PC-3 (cell line): ENCODE data around the gene TBC1D16. TPM values are rescaled to one million over a fixed set of nuclear protein-coding genes. Genes with fewer than 3 reads are reported as not detected.

Experiments used
- ATAC-seq: fragments of 200-7000 bp; cut with Tn5 transposase; 2 replicates; pipeline ENCODE4 v1.9.1; 2020; ENCODE audit warnings: mild to moderate bottlenecking, moderate library complexity
- BruUV-seq: library from RNA; stranded (reverse); fragments of 400-500 nt; replicated peaks from 2 replicates; lab custom pipeline; 2021; lab: Mats Ljungman, UMichigan
- CTCF ChIA-PET: fragments of 300-600 bp; sonication (Branson Sonifier 250); formaldehyde crosslinking; loops from one replicate; lab custom pipeline; 2022; ENCODE audit warnings: antibody characterized with exemption; lab: Charles Lee
- POLR2A ChIA-PET: fragments of 300-600 bp; sonication (Branson Sonifier 250); formaldehyde crosslinking; loops from one replicate; lab custom pipeline; 2022; ENCODE audit warnings: antibody characterized with exemption; ENCODE audit not compliant: unreplicated experiment; lab: Charles Lee
- DNase-seq: peaks from one replicate; pipeline ENCODE4 v3.0.0-alpha.2; 2015
- H2AFZ ChIP-seq: fragments of 300-600 bp; sonication (generic); 2 replicates; pipeline ENCODE4 v1.6.0; 2016; ENCODE audit warnings: antibody characterized with exemption, low read length
- H3F3A ChIP-seq: fragments of 300-600 bp; sonication (generic); one replicate; pipeline ENCODE4 v1.6.0; 2017; ENCODE audit warnings: antibody characterized with exemption, low read length, control low read depth, mild to moderate bottlenecking; ENCODE audit not compliant: unreplicated experiment
- H3K27ac ChIP-seq: fragments of 300-600 bp; sonication (generic); 2 replicates; pipeline ENCODE4 v1.5.1; 2016; ENCODE audit warnings: mild to moderate bottlenecking, low read length
- H3K27me3 ChIP-seq: fragments of 300-600 bp; sonication (generic); 2 replicates; pipeline ENCODE4 v1.6.1; 2016; ENCODE audit warnings: low read length, mixed read lengths
- H3K36me3 ChIP-seq: fragments of 300-600 bp; sonication (generic); 2 replicates; pipeline ENCODE4 v1.6.1; 2016; ENCODE audit warnings: low read depth, mixed run types, low read length, mixed read lengths
- H3K4me1 ChIP-seq: fragments of 300-600 bp; sonication (generic); 2 replicates; pipeline ENCODE4 v1.5.1; 2016; ENCODE audit warnings: low read length; ENCODE audit not compliant: insufficient read depth
- H3K4me2 ChIP-seq: fragments of 300-600 bp; sonication (generic); 2 replicates; pipeline ENCODE4 v1.6.0; 2016; ENCODE audit warnings: low read length
- H3K4me3 ChIP-seq: fragments of 300-600 bp; sonication (generic); 2 replicates; pipeline ENCODE4 v1.5.1; 2016; ENCODE audit warnings: mild to moderate bottlenecking, low read length, mixed read lengths
- H3K79me2 ChIP-seq: fragments of 300-600 bp; sonication (generic); 2 replicates; pipeline ENCODE4 v1.6.1; 2017; ENCODE audit warnings: low read length, mixed read lengths
- H3K9ac ChIP-seq: fragments of 300-600 bp; sonication (generic); 2 replicates; pipeline ENCODE4 v1.6.0; 2016; ENCODE audit warnings: mild to moderate bottlenecking, low read length
- H3K9me2 ChIP-seq: fragments of 300-600 bp; sonication (generic); replicated peaks from 2 replicates; pipeline ENCODE4 v1.6.1; 2016; ENCODE audit warnings: mixed run types, low read length, mixed read lengths
- H3K9me3 ChIP-seq: fragments of 300-600 bp; sonication (generic); 2 replicates; pipeline ENCODE4 v1.6.1; 2016; ENCODE audit warnings: low read length, mixed read lengths
- H4K20me1 ChIP-seq: fragments of 300-600 bp; sonication (generic); 2 replicates; pipeline ENCODE4 v1.6.1; 2016; ENCODE audit warnings: low read length, mixed read lengths
- EZH2 ChIP-seq: fragments of 300-600 bp; sonication (generic); IDR thresholded peaks from one replicate; pipeline ENCODE4 v1.6.1; 2017; ENCODE audit warnings: antibody characterized with exemption, mild to moderate bottlenecking, low read length; ENCODE audit not compliant: unreplicated experiment
- EZH2phosphoT487 ChIP-seq: fragments of 300-600 bp; sonication (generic); IDR thresholded peaks from 2 replicates; pipeline ENCODE4 v1.6.1; 2018; ENCODE audit warnings: mild to moderate bottlenecking, antibody characterized with exemption, low read length, borderline replicate concordance
- intact Hi-C: fragments of 100-400 bp; cut with micrococcal nuclease; formaldehyde crosslinking; loops from 2 replicates; pipeline ENCODE4 v1.9.0; 2023
- total RNA-seq: library from RNA; depleted of rRNA; stranded (reverse); fragments of >200 nt; gene quantifications from 2 replicates; pipeline ENCODE4 v1.2.3, GENCODE V29; 2014
- TF ChIP-seq, protein P1 (sequence below): fragments of 300-600 bp; sonication (generic); conservative IDR thresholded peaks from 2 replicates; pipeline ENCODE4 v1.5.1; 2017; ENCODE audit warnings: antibody characterized with exemption, low read depth, mild to moderate bottlenecking, low read length

Gene TBC1D16
- total RNA-seq, 1 experiment from 2014 or later = 23.7 TPM

GRCh38 chr17:79907217-79907715, 128.4 kb downstream of the TBC1D16 start:
- BruUV-seq = no TSS peak

GRCh38 chr17:79905832-79906231, 129.8 kb downstream of the TBC1D16 start:
- H3K9ac ChIP-seq = no peak overlapping the region
- TF ChIP-seq, protein P1, sequence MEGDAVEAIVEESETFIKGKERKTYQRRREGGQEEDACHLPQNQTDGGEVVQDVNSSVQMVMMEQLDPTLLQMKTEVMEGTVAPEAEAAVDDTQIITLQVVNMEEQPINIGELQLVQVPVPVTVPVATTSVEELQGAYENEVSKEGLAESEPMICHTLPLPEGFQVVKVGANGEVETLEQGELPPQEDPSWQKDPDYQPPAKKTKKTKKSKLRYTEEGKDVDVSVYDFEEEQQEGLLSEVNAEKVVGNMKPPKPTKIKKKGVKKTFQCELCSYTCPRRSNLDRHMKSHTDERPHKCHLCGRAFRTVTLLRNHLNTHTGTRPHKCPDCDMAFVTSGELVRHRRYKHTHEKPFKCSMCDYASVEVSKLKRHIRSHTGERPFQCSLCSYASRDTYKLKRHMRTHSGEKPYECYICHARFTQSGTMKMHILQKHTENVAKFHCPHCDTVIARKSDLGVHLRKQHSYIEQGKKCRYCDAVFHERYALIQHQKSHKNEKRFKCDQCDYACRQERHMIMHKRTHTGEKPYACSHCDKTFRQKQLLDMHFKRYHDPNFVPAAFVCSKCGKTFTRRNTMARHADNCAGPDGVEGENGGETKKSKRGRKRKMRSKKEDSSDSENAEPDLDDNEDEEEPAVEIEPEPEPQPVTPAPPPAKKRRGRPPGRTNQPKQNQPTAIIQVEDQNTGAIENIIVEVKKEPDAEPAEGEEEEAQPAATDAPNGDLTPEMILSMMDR = peak; percentile 68
- no peak for TF ChIP-seq EZH2phosphoT487
- no peak overlapping the region for H3K4me2 ChIP-seq
- H3K4me1 ChIP-seq = no peaks in the 10 kb centered on the region
- DNase-seq = peak; percentile 78
- H2AFZ ChIP-seq = no peak overlapping the region
- CTCF ChIA-PET = interaction anchor here (0.5 kb wide), 1 partner anchor 160 kb away, joined by 13 read pairs; no protein-coding TSS in a partner anchor
- no peaks in the 10 kb centered on the region for H3F3A ChIP-seq
- H3K27me3 ChIP-seq = peaks cover 29% of the 10 kb centered on the region
- H3K36me3 ChIP-seq = no peaks in the 10 kb centered on the region
- peak; percentile 84 for ATAC-seq
- no peak overlapping the region for H3K4me3 ChIP-seq
- intact Hi-C loops = no loop called here
- no peaks in the 10 kb centered on the region for H3K79me2 ChIP-seq
- no peak overlapping the region for H3K27ac ChIP-seq
- H4K20me1 ChIP-seq = no peaks in the 10 kb centered on the region
- no peaks in the 10 kb centered on the region for H3K9me3 ChIP-seq
- POLR2A ChIA-PET = no interaction called here
- BruUV-seq = no TSS peak
- no peaks in the 10 kb centered on the region for H3K9me2 ChIP-seq

More at GRCh38 chr17:79907217-79907715, 128.4 kb downstream of the TBC1D16 start:
- no peaks in the 10 kb centered on the region for H3K9me3 ChIP-seq
- H2AFZ ChIP-seq = no peak overlapping the region
- H4K20me1 ChIP-seq = no peaks in the 10 kb centered on the region
- H3K36me3 ChIP-seq = no peaks in the 10 kb centered on the region
- H3K4me3 ChIP-seq = no peak overlapping the region
- TF ChIP-seq, protein P1 = no peak
- TF ChIP-seq EZH2phosphoT487 = no peak
- TF ChIP-seq EZH2 = no peak
- DNase-seq (no peak), ATAC-seq (no peak)
- no peaks in the 10 kb centered on the region for H3K9me2 ChIP-seq
- no peak overlapping the region for H3K9ac ChIP-seq
- ChIA-PET POLR2A (no interaction called here), CTCF (no interaction called here)
- H3K27ac ChIP-seq = no peak overlapping the region
- H3K4me2 ChIP-seq = no peak overlapping the region
- intact Hi-C loops = no loop called here
- H3F3A ChIP-seq = no peaks in the 10 kb centered on the region
- H3K4me1 ChIP-seq = no peaks in the 10 kb centered on the region
- H3K79me2 ChIP-seq = no peaks in the 10 kb centered on the region
- peaks cover 15% of the 10 kb centered on the region for H3K27me3 ChIP-seq

DNA sequence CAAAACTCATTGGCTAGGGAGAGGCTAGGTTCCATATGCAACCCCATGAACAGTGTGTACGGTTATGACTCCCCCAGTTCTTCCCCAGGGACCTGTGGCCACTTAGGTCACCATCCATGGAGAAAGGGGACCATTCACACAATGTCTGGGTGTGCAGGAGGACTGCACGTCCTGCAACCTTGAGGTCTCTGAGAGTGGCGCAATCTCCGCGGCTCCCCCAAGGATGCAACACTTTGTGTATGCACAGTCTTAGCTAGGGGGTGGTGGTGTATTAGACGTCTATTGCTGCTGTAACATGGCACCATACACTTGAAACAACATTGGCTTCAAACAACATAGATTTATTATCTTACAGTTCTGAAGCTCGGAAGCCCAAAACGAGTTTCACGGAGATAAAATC, 130.8 kb downstream of the TBC1D16 start:
- intact Hi-C loops = no loop called here
- no TSS peak for BruUV-seq
- POLR2A ChIA-PET = no interaction called here
- CTCF ChIA-PET = no interaction called here
- H3K9ac ChIP-seq = no peak overlapping the region
- no peak overlapping the region for H3K4me2 ChIP-seq
- H3K27ac ChIP-seq = no peak overlapping the region
- no peaks in the 10 kb centered on the region for H3K79me2 ChIP-seq
- H3K9me3 ChIP-seq = no peaks in the 10 kb centered on the region
- H2AFZ ChIP-seq = no peak overlapping the region
- H3K27me3 ChIP-seq = peaks cover 32% of the 10 kb centered on the region
- no peaks in the 10 kb centered on the region for H4K20me1 ChIP-seq
- no peak for TF ChIP-seq EZH2
- TF ChIP-seq EZH2phosphoT487 = no peak
- TF ChIP-seq, protein P1 = no peak
- no peaks in the 10 kb centered on the region for H3K4me1 ChIP-seq
- no peak overlapping the region for H3K4me3 ChIP-seq
- H3K9me2 ChIP-seq = no peaks in the 10 kb centered on the region
- DNase-seq = no peak
- H3K36me3 ChIP-seq = no peaks in the 10 kb centered on the region
- no peak for ATAC-seq
- no peaks in the 10 kb centered on the region for H3F3A ChIP-seq
